ENCODE measurements around the gene KLF15. TPM values are rescaled to one million over a fixed set of nuclear protein-coding genes. Genes with fewer than 3 reads are reported as not detected.

KLF15 gene
- total and polyA plus RNA-seq, 2 experiments from 2014 or later, result 3.5 to 19.8 TPM

DNA sequence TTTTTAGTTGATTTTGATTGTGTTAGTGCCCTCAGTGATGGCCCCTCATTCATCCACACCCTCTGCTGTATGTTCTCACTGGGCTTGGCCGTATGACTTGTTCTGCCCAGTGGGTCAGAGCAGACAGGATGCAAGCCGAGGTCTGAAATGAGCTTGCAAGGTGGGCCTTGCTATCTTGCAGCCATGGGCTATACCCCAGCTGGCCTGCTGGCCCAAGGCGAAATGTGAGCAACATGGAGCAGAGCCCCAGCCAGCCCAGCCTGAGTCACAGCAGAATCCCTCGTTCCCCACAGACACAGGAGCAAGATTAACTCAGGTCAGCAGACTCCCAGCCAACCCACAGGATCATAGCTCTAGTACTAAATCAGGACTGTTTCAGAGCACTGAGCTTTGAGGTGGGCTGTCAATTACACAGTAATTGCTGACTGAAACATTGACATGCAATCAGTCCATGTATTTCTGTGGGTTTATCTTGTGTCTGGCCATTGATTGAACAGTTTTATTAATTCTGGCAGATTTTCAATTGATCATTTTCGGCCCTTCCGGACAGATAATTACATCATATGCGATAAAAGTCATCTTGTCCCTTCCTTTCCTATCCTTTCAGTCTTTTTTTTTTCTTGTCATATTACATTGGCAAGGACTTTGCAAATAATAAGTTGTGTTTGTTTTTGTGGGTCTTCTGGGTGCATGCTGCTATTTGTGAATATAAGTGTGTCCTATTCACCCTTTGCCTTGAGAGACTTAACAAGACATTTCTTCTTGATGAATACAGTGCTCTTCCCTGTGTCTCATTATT is 27.1 kb downstream of the KLF15 start:
- Histone ChIP-seq H3F3A (replicated peaks; ENCODE audit: low read depth) (no peaks in the 10 kb centered on the region), H2AFZ (no peak overlapping the region), H3K4me1 (ENCODE audit: insufficient read depth) (no peaks in the 10 kb centered on the region), H3K79me2 (replicated peaks; ENCODE audit: insufficient read depth) (no peaks in the 10 kb centered on the region), H3K4me2 (no peak overlapping the region), H3K9me2 (ENCODE audit: insufficient read depth) (0 out of 2 replicates have a peak, but pooled peaks cover 3% of the 10 kb centered on the region), H4K20me1 (replicated peaks; ENCODE audit: insufficient read depth) (no peaks in the 10 kb centered on the region), H3K27me3 (ENCODE audit: insufficient read depth) (no peaks in the 10 kb centered on the region), H3K4me3 (no peak overlapping the region), H3K27ac (ENCODE audit: low read depth) (no peak overlapping the region), H3K36me3 (ENCODE audit: insufficient read depth) (peaks cover 18% of the 10 kb centered on the region)
- ATAC-seq (no peak), DNase-seq (ENCODE audit: low spot score) (no peak)
- Mint-ChIP-seq H3K4me3 (no peak overlapping the region), H3K36me3 (ENCODE audit: low read depth) (peaks cover 37% of the 10 kb centered on the region), H3K27me3 (ENCODE audit: insufficient read depth, low read depth, poor library complexity) (peaks cover 2% of the 10 kb centered on the region), H3K4me1 (no peaks in the 10 kb centered on the region), H3K27ac (no peak overlapping the region), H3K9me3 (peaks cover 52% of the 10 kb centered on the region)
- no peak for TF ChIP-seq JUNB (IDR thresholded peaks at IDR 0.05; ENCODE audit: unreplicated experiment)
- no peak for TF ChIP-seq POLR2AphosphoS5 (IDR thresholded peaks at IDR 0.05; ENCODE audit: low read depth)
- no peak for TF ChIP-seq ZNF331 (CRISPR knock-in tag; IDR thresholded peaks at IDR 0.05; ENCODE audit: low read depth)
- TF ChIP-seq, protein P1, sequence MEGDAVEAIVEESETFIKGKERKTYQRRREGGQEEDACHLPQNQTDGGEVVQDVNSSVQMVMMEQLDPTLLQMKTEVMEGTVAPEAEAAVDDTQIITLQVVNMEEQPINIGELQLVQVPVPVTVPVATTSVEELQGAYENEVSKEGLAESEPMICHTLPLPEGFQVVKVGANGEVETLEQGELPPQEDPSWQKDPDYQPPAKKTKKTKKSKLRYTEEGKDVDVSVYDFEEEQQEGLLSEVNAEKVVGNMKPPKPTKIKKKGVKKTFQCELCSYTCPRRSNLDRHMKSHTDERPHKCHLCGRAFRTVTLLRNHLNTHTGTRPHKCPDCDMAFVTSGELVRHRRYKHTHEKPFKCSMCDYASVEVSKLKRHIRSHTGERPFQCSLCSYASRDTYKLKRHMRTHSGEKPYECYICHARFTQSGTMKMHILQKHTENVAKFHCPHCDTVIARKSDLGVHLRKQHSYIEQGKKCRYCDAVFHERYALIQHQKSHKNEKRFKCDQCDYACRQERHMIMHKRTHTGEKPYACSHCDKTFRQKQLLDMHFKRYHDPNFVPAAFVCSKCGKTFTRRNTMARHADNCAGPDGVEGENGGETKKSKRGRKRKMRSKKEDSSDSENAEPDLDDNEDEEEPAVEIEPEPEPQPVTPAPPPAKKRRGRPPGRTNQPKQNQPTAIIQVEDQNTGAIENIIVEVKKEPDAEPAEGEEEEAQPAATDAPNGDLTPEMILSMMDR (conservative IDR thresholded peaks at IDR 0.05; ENCODE audit: low read depth in 2 of 2), result no peak
- TF ChIP-seq EZH2phosphoT487 (IDR thresholded peaks at IDR 0.05; ENCODE audit: unreplicated experiment), result no peak
- no peak for TF ChIP-seq NANOG (IDR thresholded peaks at IDR 0.05; ENCODE audit: borderline replicate concordance)
- no peak for TF ChIP-seq STAT1 (IDR thresholded peaks at IDR 0.05; ENCODE audit: unreplicated experiment)
- no peak for TF ChIP-seq CREB1 (CRISPR knock-in tag; IDR thresholded peaks at IDR 0.05; ENCODE audit: low read depth)
- TF ChIP-seq, protein P2, sequence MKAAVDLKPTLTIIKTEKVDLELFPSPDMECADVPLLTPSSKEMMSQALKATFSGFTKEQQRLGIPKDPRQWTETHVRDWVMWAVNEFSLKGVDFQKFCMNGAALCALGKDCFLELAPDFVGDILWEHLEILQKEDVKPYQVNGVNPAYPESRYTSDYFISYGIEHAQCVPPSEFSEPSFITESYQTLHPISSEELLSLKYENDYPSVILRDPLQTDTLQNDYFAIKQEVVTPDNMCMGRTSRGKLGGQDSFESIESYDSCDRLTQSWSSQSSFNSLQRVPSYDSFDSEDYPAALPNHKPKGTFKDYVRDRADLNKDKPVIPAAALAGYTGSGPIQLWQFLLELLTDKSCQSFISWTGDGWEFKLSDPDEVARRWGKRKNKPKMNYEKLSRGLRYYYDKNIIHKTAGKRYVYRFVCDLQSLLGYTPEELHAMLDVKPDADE (IDR thresholded peaks at IDR 0.05), result no peak
- TF ChIP-seq EZH2 (IDR thresholded peaks at IDR 0.05; ENCODE audit: low read depth, unreplicated experiment), result no peak
- TF ChIP-seq, protein P3, sequence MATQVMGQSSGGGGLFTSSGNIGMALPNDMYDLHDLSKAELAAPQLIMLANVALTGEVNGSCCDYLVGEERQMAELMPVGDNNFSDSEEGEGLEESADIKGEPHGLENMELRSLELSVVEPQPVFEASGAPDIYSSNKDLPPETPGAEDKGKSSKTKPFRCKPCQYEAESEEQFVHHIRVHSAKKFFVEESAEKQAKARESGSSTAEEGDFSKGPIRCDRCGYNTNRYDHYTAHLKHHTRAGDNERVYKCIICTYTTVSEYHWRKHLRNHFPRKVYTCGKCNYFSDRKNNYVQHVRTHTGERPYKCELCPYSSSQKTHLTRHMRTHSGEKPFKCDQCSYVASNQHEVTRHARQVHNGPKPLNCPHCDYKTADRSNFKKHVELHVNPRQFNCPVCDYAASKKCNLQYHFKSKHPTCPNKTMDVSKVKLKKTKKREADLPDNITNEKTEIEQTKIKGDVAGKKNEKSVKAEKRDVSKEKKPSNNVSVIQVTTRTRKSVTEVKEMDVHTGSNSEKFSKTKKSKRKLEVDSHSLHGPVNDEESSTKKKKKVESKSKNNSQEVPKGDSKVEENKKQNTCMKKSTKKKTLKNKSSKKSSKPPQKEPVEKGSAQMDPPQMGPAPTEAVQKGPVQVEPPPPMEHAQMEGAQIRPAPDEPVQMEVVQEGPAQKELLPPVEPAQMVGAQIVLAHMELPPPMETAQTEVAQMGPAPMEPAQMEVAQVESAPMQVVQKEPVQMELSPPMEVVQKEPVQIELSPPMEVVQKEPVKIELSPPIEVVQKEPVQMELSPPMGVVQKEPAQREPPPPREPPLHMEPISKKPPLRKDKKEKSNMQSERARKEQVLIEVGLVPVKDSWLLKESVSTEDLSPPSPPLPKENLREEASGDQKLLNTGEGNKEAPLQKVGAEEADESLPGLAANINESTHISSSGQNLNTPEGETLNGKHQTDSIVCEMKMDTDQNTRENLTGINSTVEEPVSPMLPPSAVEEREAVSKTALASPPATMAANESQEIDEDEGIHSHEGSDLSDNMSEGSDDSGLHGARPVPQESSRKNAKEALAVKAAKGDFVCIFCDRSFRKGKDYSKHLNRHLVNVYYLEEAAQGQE (IDR thresholded peaks at IDR 0.05; ENCODE audit: unreplicated experiment), result no peak
- TF ChIP-seq, protein P4, sequence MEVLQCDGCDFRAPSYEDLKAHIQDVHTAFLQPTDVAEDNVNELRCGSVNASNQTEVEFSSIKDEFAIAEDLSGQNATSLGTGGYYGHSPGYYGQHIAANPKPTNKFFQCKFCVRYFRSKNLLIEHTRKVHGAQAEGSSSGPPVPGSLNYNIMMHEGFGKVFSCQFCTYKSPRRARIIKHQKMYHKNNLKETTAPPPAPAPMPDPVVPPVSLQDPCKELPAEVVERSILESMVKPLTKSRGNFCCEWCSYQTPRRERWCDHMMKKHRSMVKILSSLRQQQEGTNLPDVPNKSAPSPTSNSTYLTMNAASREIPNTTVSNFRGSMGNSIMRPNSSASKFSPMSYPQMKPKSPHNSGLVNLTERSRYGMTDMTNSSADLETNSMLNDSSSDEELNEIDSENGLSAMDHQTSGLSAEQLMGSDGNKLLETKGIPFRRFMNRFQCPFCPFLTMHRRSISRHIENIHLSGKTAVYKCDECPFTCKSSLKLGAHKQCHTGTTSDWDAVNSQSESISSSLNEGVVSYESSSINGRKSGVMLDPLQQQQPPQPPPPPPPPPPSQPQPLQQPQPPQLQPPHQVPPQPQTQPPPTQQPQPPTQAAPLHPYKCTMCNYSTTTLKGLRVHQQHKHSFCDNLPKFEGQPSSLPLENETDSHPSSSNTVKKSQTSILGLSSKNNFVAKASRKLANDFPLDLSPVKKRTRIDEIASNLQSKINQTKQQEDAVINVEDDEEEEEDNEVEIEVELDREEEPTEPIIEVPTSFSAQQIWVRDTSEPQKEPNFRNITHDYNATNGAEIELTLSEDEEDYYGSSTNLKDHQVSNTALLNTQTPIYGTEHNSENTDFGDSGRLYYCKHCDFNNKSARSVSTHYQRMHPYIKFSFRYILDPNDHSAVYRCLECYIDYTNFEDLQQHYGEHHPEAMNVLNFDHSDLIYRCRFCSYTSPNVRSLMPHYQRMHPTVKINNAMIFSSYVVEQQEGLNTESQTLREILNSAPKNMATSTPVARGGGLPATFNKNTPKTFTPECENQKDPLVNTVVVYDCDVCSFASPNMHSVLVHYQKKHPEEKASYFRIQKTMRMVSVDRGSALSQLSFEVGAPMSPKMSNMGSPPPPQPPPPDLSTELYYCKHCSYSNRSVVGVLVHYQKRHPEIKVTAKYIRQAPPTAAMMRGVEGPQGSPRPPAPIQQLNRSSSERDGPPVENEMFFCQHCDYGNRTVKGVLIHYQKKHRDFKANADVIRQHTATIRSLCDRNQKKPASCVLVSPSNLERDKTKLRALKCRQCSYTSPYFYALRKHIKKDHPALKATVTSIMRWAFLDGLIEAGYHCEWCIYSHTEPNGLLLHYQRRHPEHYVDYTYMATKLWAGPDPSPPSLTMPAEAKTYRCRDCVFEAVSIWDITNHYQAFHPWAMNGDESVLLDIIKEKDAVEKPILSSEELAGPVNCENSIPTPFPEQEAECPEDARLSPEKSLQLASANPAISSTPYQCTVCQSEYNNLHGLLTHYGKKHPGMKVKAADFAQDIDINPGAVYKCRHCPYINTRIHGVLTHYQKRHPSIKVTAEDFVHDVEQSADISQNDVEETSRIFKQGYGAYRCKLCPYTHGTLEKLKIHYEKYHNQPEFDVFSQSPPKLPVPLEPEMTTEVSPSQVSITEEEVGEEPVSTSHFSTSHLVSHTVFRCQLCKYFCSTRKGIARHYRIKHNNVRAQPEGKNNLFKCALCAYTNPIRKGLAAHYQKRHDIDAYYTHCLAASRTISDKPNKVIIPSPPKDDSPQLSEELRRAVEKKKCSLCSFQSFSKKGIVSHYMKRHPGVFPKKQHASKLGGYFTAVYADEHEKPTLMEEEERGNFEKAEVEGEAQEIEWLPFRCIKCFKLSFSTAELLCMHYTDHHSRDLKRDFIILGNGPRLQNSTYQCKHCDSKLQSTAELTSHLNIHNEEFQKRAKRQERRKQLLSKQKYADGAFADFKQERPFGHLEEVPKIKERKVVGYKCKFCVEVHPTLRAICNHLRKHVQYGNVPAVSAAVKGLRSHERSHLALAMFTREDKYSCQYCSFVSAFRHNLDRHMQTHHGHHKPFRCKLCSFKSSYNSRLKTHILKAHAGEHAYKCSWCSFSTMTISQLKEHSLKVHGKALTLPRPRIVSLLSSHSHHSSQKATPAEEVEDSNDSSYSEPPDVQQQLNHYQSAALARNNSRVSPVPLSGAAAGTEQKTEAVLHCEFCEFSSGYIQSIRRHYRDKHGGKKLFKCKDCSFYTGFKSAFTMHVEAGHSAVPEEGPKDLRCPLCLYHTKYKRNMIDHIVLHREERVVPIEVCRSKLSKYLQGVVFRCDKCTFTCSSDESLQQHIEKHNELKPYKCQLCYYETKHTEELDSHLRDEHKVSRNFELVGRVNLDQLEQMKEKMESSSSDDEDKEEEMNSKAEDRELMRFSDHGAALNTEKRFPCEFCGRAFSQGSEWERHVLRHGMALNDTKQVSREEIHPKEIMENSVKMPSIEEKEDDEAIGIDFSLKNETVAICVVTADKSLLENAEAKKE (CRISPR knock-in tag; IDR thresholded peaks at IDR 0.05), result no peak
